Measurements from ENCODE around the gene CCRL2.
A peak's percentile ranks its signal among the peaks of the same experiment; 100 is the strongest.

CCRL2 gene, protein sequence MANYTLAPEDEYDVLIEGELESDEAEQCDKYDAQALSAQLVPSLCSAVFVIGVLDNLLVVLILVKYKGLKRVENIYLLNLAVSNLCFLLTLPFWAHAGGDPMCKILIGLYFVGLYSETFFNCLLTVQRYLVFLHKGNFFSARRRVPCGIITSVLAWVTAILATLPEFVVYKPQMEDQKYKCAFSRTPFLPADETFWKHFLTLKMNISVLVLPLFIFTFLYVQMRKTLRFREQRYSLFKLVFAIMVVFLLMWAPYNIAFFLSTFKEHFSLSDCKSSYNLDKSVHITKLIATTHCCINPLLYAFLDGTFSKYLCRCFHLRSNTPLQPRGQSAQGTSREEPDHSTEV

DNA sequence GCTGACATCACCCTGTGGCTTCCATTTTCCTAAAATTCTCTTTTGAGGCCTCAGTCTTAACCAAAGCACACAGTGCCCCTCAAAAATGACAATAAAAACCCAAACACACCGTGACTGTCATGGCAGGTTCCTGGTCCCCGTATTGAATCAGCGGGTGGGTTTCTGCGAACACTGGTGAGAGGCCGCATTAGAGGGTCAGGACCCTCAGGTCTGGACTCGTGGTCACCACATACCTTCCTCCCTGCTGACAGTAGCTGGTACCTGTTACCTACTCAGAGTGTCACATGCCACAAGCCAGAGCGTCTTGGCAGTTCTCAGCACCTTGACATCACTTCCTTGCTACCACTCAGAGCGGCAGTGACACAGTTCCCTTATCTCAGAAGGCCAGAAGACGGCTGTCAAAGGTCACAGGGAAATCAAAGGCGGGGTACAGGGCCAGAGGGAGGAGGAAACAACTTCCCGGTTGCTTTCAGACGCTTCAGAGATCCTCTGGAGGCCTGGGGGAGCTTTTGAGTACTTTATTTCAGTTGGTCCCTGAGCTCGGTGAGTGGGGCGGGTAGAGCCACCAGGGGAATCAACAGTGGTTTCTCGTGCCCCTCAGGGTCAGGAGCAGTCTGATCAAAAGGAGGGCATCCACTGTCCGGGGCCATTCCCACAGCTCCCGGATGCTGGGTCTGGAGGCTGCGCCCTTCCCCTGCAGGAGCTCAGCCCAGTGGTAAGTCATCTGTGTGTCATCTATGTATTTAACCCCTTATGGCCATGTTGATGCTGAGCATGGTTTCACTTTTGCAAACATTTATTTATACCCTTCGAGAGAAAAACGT is at the start of gene CCRL2, which contains the start of gene CCR5AS:
CCRL2 (plus strand) TSS at position 472 of the 824 bp plus-strand sequence. CDS start 821 bp downstream, outside the sequence.
CCR5AS (minus strand) TSS at position 279 of the 824 bp plus-strand sequence.
- no peak for TF ChIP-seq CREB1 (IDR thresholded peaks at IDR 0.05; ENCODE audit: low read depth)
- no peak for TF ChIP-seq CEBPB (IDR thresholded peaks at IDR 0.05)
- no peak for TF ChIP-seq ZBTB7A (IDR thresholded peaks at IDR 0.05; ENCODE audit: low read depth)
- TF ChIP-seq, protein P1, sequence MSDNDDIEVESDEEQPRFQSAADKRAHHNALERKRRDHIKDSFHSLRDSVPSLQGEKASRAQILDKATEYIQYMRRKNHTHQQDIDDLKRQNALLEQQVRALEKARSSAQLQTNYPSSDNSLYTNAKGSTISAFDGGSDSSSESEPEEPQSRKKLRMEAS (IDR thresholded peaks at IDR 0.05): no peak
- no peak for TF ChIP-seq EP300 (IDR thresholded peaks at IDR 0.05; ENCODE audit: borderline replicate concordance)
- no peak for TF ChIP-seq TCF12 (IDR thresholded peaks at IDR 0.05; ENCODE audit: low read depth)
- no peak for TF ChIP-seq NFIC (IDR thresholded peaks at IDR 0.05)
- no peak for TF ChIP-seq EGR1 (IDR thresholded peaks at IDR 0.05)
- no peak for TF ChIP-seq YY1 (IDR thresholded peaks at IDR 0.05; ENCODE audit: low read depth)
- TF ChIP-seq FOXM1 (IDR thresholded peaks at IDR 0.05; ENCODE audit: borderline replicate concordance, low read depth): no peak
- TF ChIP-seq, protein P2, sequence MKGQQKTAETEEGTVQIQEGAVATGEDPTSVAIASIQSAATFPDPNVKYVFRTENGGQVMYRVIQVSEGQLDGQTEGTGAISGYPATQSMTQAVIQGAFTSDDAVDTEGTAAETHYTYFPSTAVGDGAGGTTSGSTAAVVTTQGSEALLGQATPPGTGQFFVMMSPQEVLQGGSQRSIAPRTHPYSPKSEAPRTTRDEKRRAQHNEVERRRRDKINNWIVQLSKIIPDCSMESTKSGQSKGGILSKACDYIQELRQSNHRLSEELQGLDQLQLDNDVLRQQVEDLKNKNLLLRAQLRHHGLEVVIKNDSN (IDR thresholded peaks at IDR 0.05): no peak
- TF ChIP-seq TAF1 (IDR thresholded peaks at IDR 0.05; ENCODE audit: low read depth): no peak
- no peak for TF ChIP-seq RAD21 (IDR thresholded peaks at IDR 0.05; ENCODE audit: low read depth)
- TF ChIP-seq TEAD4 (IDR thresholded peaks at IDR 0.05): no peak
- TF ChIP-seq, protein P3, sequence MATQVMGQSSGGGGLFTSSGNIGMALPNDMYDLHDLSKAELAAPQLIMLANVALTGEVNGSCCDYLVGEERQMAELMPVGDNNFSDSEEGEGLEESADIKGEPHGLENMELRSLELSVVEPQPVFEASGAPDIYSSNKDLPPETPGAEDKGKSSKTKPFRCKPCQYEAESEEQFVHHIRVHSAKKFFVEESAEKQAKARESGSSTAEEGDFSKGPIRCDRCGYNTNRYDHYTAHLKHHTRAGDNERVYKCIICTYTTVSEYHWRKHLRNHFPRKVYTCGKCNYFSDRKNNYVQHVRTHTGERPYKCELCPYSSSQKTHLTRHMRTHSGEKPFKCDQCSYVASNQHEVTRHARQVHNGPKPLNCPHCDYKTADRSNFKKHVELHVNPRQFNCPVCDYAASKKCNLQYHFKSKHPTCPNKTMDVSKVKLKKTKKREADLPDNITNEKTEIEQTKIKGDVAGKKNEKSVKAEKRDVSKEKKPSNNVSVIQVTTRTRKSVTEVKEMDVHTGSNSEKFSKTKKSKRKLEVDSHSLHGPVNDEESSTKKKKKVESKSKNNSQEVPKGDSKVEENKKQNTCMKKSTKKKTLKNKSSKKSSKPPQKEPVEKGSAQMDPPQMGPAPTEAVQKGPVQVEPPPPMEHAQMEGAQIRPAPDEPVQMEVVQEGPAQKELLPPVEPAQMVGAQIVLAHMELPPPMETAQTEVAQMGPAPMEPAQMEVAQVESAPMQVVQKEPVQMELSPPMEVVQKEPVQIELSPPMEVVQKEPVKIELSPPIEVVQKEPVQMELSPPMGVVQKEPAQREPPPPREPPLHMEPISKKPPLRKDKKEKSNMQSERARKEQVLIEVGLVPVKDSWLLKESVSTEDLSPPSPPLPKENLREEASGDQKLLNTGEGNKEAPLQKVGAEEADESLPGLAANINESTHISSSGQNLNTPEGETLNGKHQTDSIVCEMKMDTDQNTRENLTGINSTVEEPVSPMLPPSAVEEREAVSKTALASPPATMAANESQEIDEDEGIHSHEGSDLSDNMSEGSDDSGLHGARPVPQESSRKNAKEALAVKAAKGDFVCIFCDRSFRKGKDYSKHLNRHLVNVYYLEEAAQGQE (IDR thresholded peaks at IDR 0.05; ENCODE audit: low read depth): no peak

DNA sequence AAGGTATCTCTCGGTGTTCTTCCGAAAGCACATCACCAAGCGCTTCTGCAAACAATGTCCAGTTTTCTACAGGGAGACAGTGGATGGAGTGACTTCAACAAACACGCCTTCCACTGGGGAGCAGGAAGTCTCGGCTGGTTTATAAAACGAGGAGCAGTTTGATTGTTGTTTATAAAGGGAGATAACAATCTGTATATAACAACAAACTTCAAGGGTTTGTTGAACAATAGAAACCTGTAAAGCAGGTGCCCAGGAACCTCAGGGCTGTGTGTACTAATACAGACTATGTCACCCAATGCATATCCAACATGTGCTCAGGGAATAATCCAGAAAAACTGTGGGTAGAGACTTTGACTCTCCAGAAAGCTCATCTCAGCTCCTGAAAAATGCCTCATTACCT is 48.6 kb upstream of the CCRL2 start:
- no peak for TF ChIP-seq RAD21 (IDR thresholded peaks at IDR 0.05; ENCODE audit: low read depth)
- TF ChIP-seq NFIC (IDR thresholded peaks at IDR 0.05): no peak
- no peak for TF ChIP-seq EP300 (IDR thresholded peaks at IDR 0.05; ENCODE audit: borderline replicate concordance)
- TF ChIP-seq ZBTB7A (IDR thresholded peaks at IDR 0.05; ENCODE audit: low read depth): no peak
- no peak for TF ChIP-seq EGR1 (IDR thresholded peaks at IDR 0.05)
- TF ChIP-seq FOXM1 (IDR thresholded peaks at IDR 0.05; ENCODE audit: borderline replicate concordance, low read depth): no peak
- no peak for TF ChIP-seq CREB1 (IDR thresholded peaks at IDR 0.05; ENCODE audit: low read depth)
- no peak for TF ChIP-seq CEBPB (IDR thresholded peaks at IDR 0.05)
- no peak for TF ChIP-seq TAF1 (IDR thresholded peaks at IDR 0.05; ENCODE audit: low read depth)
- TF ChIP-seq, protein P2 (IDR thresholded peaks at IDR 0.05): no peak
- TF ChIP-seq, protein P1 (IDR thresholded peaks at IDR 0.05): no peak

DNA sequence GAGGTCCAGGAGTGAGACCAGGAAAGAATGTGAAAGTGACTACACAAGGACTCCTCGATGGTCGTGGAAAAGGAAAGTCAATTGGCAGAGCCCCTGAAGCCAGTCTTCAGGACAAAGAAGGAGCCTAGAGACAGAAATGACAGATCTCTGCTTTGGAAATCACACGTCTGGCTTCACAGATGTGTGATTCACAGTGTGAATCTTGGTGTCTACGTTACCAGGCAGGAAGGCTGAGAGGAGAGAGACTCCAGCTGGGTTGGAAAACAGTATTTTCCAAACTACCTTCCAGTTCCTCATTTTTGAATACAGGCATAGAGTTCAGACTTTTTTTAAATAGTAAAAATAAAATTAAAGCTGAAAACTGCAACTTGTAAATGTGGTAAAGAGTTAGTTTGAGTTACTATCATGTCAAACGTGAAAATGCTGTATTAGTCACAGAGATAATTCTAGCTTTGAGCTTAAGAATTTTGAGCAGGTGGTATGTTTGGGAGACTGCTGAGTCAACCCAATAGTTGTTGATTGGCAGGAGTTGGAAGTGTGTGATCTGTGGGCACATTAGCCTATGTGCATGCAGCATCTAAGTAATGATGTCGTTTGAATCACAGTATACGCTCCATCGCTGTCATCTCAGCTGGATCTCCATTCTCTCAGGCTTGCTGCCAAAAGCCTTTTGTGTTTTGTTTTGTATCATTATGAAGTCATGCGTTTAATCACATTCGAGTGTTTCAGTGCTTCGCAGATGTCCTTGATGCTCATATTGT is 47.1 kb upstream of the CCRL2 start:
- TF ChIP-seq FOXM1 (IDR thresholded peaks at IDR 0.05; ENCODE audit: borderline replicate concordance, low read depth) (no peak), NFIC (IDR thresholded peaks at IDR 0.05) (peak; percentile 36), ZBTB7A (IDR thresholded peaks at IDR 0.05; ENCODE audit: low read depth) (no peak), TEAD4 (IDR thresholded peaks at IDR 0.05) (no peak)
- TF ChIP-seq, protein P3 (IDR thresholded peaks at IDR 0.05; ENCODE audit: low read depth): no peak

DNA sequence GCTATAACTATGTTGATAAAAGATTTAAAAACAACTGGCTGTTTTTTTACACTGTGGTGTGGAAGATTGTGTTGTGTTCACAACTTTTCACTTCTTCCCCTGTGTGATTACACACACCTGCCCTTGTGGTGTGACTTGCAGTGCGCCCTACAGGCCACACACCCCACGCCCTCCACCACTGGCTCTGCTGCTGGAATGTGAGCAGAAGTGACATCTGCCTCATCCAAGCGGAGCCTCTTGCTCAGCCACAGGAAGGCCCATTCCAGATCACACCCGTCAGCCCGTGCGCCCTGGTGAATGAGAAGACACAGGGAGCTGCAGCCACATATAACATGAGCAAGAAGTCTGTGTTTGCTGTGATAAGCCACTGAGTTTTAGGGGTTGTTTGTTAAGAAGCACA is 46.2 kb upstream of the CCRL2 start:
- TF ChIP-seq ZBTB7A (IDR thresholded peaks at IDR 0.05; ENCODE audit: low read depth) (no peak), YY1 (IDR thresholded peaks at IDR 0.05; ENCODE audit: low read depth) (no peak), TCF12 (IDR thresholded peaks at IDR 0.05; ENCODE audit: low read depth) (no peak), RAD21 (IDR thresholded peaks at IDR 0.05; ENCODE audit: low read depth) (no peak)
- TF ChIP-seq, protein P3 (IDR thresholded peaks at IDR 0.05; ENCODE audit: low read depth): no peak

Data from Ishikawa (cell line).